Fibroblast of skin of left quadriceps (primary cell): ENCODE results near the gene EGR4.

Source experiments
- DNase-seq, 2 experiments: peaks; one replicate each; pipeline ENCODE4 v3.0.0-alpha.2; 2013; ENCODE audit warnings: low read depth in 2 of 2

The EGR4 gene

GRCh38 chr2:73290049-73290839 is 3.1 kb downstream of the EGR4 start:
- DNase-seq, result no peak

- no peak for DNase-seq
Observed at GRCh38 chr2:73289304-73289703, 4.0 kb downstream of the EGR4 start.

DNA sequence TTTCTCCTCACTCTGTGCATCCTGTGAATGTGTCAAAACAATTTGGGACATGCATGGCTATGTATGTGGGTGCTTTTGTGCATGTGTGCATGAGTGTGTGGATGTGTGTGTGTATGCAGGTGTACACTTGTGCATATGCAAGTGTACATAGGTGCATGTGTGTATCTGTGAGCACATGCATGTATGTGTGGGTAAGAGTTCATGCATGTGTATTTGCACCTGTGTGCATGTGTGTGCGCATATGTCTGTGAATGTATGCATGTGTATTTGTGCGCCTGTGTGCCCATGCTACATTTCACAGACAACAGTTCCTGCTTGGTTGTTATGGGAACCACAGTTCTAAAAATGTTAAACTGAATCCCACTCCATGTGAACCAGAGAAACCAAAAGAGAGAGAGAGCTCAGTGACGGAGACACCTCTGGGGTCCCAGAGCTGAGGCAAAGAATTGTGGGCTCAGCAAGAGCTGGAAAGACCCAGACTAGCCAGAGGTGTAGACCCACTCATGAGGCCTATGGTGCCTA is 7.2 kb downstream of the EGR4 start:
- no peak for DNase-seq

DNA sequence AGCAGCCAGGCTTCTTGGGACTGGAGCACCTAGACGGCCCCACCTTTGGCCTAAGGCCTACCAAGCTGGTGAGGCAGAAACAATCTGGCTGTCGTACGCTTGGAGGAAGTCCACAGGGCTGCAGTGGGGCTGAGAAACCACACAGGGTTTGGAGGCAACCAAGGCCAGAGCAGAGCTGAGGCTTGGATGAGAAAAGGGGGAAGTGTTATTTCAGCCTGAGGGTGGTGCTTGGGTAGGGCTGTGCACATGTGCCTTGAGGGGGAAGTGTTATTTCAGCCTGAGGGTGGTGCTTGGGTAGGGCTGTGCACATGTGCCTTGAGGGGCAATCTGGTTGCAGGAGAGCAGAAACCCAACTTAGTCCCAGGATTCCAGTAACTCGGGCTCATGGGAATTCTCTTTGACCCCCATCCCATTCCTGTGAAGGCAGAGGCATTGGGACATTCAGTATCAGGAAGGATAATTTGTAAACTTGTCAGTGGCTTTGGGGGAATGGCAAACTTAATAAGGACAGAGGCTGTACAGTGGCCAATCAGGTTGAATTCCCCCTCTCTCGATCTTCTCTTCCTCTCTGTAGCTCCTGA is 8.1 kb downstream of the EGR4 start:
- DNase-seq, result no peak

- DNase-seq, result no peak
Observed at GRCh38 chr2:73284296-73285158, 8.8 kb downstream of the EGR4 start, which contains the start of gene FBXO41. Gene FBXO41, minus strand, starts transcription at chr2:73284478. Its CDS starts 14,848 bp downstream, at chr2:73269630.

GRCh38 chr2:73283545-73284295 is 9.6 kb downstream of the EGR4 start:
- DNase-seq, result no peak

DNA sequence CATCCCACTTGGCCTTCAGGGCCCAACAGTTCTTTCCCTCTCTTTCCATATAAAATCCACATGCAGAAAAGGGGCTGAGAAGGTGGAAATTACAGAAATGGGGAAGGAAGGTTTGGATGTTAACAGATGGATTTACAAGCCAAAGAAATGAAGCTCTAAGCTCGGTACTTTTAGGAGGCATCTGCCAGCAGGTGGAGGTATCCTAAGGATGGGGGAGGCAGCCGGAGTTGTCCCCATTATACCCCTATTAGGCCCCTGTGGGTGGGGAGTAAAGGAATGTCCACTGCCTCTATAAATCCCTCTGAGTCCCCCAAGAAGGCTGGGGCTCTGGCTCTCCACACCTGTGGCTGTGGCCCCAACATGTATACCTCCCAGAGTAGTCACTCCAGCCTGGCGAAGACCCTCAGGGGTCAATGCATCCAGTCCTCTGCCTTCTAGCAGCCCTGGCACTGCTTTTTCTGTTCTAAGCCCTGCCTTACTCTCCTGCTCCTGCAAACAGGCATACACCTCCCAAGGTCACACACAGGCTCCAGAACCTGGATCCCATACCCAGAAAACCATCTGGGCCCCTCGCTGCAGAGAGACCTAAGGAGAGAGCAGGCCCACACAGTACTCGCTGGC is 10.3 kb downstream of the EGR4 start:
- no peak for DNase-seq

GRCh38 chr2:73281244-73281643 is 12.1 kb downstream of the EGR4 start:
- DNase-seq, result no peak

DNA sequence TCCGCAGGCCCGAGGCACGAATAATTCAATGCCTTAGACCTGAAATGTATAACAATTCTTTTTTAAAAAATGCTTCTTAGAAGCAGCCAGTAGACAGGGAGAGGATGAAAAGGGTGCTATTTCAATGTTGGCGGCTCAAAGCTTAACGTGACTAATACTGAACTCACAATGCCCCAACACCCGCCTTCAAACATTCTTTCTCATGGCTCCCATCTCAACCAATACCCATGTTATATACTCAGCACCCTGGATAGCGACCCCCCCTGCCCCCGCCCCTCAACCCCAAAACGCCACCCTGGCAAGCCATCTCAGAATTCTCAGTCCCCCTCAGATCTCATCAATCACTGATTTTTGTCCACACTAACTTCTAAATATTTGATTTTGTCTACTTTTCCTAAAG is 13.5 kb downstream of the EGR4 start:
- no peak for DNase-seq

DNA sequence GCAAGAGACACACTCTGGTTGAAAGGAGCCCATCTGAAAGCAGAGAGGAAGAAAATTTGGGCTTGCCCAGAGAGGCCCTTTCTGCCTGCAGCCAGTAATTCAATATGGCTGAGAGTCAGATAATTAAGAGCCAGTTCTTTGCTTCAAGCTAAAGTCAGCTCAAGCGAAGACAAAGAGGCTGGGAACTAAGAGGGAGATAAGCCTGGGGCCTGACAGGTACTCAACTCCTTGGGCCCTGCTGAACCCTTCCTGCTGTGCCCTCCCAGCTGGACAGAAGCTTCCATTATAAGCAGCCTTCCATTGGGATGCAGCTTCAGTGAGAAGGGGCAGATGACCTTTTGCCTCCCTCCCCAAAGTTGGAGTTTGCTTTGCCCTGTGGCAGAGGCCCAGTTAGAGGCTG is 21.1 kb downstream of the EGR4 start:
- DNase-seq, result no peak

GRCh38 chr2:73269686-73270465 is 23.5 kb downstream of the EGR4 start:
- DNase-seq, result no peak

- DNase-seq, result no peak
Observed at GRCh38 chr2:73268830-73269685, 24.3 kb downstream of the EGR4 start.

GRCh38 chr2:73268366-73268829 is 24.9 kb downstream of the EGR4 start:
- DNase-seq, result no peak

- DNase-seq, result no peak
Observed at GRCh38 chr2:73267008-73267407, 26.3 kb downstream of the EGR4 start.

DNA sequence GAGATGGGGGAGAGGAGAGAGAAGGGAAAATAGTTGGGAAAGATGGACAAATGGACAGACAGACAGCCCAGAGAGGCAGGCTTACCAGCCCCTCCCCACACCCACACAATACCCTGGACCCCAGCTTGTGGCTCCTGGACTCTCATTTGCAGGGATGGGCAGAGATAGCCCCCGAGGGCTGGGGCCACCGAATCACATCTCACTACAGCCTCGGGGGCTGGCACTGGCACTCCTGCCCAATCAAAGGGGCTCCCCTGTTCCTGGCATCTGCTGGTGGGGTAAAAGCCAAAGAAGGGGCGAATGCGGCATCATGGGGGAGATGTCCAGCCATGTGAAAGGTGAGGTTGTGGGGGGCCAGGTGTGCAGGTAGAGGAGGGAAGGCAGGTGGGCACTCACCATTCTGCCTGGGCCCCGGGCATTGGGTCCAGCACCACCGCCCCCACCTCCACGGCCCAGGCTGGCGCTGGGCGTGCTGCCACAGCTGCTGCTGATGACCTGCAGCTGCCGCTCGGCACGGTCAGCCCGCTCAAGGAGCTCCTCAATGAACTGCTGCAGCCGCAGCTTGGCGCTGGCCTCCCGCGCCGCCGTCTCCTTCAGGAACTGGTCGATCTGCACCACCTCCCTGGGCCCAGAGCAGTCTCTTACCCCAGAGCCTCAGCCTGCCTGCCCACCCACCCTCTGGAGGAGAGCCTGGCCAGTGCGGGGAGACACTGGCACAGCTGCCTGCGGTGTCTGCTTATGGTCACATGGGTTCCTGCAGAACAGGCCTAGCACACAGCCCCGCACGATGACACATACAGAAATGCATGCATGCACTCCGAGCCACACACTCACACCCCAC is 27.1 kb downstream of the EGR4 start:
- DNase-seq, result no peak

DNA sequence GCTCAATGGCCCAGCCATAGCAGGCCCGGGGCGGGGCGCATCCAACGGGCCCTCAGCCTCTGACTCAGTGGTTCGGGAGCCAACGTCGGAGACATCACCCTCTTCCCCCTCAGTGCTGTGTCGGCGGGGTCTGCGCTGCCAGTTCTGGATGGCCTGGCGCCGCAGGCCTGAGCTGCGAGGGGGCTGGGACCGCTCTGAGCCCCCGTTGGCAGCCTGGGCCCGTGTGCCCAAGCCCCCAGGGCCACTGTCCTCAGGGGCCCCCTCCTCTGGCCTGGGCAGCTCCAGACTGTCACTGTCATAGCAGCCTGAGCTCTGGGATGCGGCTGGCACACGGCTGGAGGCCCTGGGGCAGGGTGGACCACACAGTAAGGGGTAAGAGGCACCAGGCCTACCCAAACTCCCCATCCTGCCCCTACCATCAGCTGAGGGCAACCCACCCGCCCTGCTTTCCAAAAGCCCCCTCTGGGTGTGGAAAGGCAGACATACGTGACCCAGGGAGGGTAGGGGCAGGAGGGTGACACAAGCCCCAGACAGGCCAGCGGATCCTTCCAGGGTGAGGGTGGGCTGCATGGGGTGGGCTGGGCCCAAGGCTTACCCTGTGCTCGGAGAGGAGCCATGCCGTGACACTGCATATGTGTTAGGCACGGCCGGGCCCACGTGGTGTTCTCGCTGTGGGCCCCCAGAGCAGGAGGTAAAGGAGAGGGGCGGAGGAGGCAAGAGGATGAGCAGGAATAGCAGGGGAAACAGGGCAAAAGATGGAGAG is 27.9 kb downstream of the EGR4 start:
- no peak for DNase-seq

DNA sequence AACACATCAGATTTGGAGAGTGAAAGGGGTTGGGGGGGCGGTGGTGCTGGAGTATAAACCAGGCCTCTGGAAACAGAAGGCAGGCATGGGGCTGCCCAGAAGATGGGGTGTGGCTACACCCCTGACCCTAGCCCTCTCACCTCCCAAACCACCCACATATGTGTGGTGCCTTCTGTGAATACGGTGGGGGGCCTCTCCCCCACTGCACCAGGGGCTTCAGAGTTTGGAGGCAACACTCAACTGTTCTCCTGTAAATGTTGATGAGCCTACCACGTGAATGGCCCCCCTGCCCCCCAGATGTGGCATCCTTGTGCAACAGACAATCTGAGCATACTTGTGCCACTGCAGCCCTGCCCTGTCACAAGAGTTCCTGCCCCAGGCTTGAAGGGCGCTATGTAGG is 28.6 kb downstream of the EGR4 start:
- no peak for DNase-seq

- no peak for DNase-seq
Observed at GRCh38 chr2:73264332-73264606, 29.1 kb downstream of the EGR4 start.
